ENCODE data around the gene MEGF6. TPM values are rescaled to one million over a fixed set of nuclear protein-coding genes. Genes with fewer than 3 reads are reported as not detected.

MEGF6 gene
- total and polyA plus RNA-seq, 4 donors = 17.7 to 54.2 (median 48.2) TPM

- Histone ChIP-seq H3K27ac (ENCODE audit: low read depth in 1 of 2, low read length in 1 of 2) (no peak overlapping the region), H3K4me3 (no peak overlapping the region), H3K9ac (ENCODE audit: insufficient read depth in 1 of 2, low read length in 2 of 2) (no peak overlapping the region), H3K27me3 (ENCODE audit: control insufficient read depth in 3 of 3, insufficient read depth in 3 of 3, low read length in 2 of 3) (no peaks in the 10 kb centered on the region), H3K4me1 (ENCODE audit: control insufficient read depth in 5 of 5, insufficient read depth in 5 of 5, low read length in 5 of 5) (peaks cover 0 to 42% (median 12%) of the 10 kb centered on the region in 5 donors), H3K36me3 (ENCODE audit: control insufficient read depth in 4 of 4, insufficient read depth in 4 of 4, low read length in 4 of 4) (peaks cover 0 to 2% (median 0%) of the 10 kb centered on the region in 4 donors), H3K9me3 (ENCODE audit: control insufficient read depth in 4 of 4, insufficient read depth in 3 of 4, low read length in 3 of 4) (no peaks in the 10 kb centered on the region)
- 93 to 95% methylated on average over 31 to 33 of the region's 33 CpGs for WGBS, 2 donors
- ATAC-seq (ENCODE audit: insufficient read depth, low FRiP score) (no peak), DNase-seq (no peak)
- no peak for TF ChIP-seq CTCF (IDR thresholded peaks at IDR 0.05; ENCODE audit: control extremely low read depth, extremely low read depth)
These were observed 67.0 kb downstream of the MEGF6 start for GRCh38 chr1:3544040-3544977.

GRCh38 chr1:3543076-3544039, 68.0 kb downstream of the MEGF6 start:
- 79 to 92% methylated on average over 47 to 49 of the region's 49 CpGs for WGBS, 2 donors
- Histone ChIP-seq H3K27me3 (ENCODE audit: control insufficient read depth in 3 of 3, insufficient read depth in 3 of 3, low read length in 2 of 3) (no peaks in the 10 kb centered on the region), H3K27ac (ENCODE audit: low read depth in 1 of 2, low read length in 1 of 2) (peak overlapping the region in 1 of 2 donors; percentile 62), H3K9ac (ENCODE audit: insufficient read depth in 1 of 2, low read length in 2 of 2) (no peak overlapping the region), H3K4me1 (ENCODE audit: control insufficient read depth in 5 of 5, insufficient read depth in 5 of 5, low read length in 5 of 5) (peaks cover 0 to 37% (median 12%) of the 10 kb centered on the region in 5 donors), H3K4me3 (no peak overlapping the region), H3K36me3 (ENCODE audit: control insufficient read depth in 4 of 4, insufficient read depth in 4 of 4, low read length in 4 of 4) (no peaks in the 10 kb centered on the region), H3K9me3 (ENCODE audit: control insufficient read depth in 4 of 4, insufficient read depth in 3 of 4, low read length in 3 of 4) (no peaks in the 10 kb centered on the region)
- DNase-seq = peak in 1 of 3 donors; percentile 24
- ATAC-seq (ENCODE audit: insufficient read depth, low FRiP score) = no peak
- TF ChIP-seq CTCF (IDR thresholded peaks at IDR 0.05; ENCODE audit: control extremely low read depth, extremely low read depth) = no peak

GRCh38 chr1:3542676-3543075, 68.6 kb downstream of the MEGF6 start:
- no peaks in the 10 kb centered on the region for H3K9me3 ChIP-seq (ENCODE audit: control insufficient read depth in 4 of 4, insufficient read depth in 3 of 4, low read length in 3 of 4)
- ATAC-seq (ENCODE audit: insufficient read depth, low FRiP score) (no peak), DNase-seq (no peak)
- TF ChIP-seq CTCF (IDR thresholded peaks at IDR 0.05; ENCODE audit: control extremely low read depth, extremely low read depth) = no peak
- no peaks in the 10 kb centered on the region for H3K36me3 ChIP-seq (ENCODE audit: control insufficient read depth in 4 of 4, insufficient read depth in 4 of 4, low read length in 4 of 4)
- peak overlapping the region in 1 of 2 donors; percentile 62 for H3K27ac ChIP-seq (ENCODE audit: low read depth in 1 of 2, low read length in 1 of 2)
- H3K4me1 ChIP-seq (ENCODE audit: control insufficient read depth in 5 of 5, insufficient read depth in 5 of 5, low read length in 5 of 5) = peaks cover 0 to 30% (median 8%) of the 10 kb centered on the region in 5 donors
- 75 to 84% methylated on average over 9 of the region's 9 CpGs for WGBS, 2 donors
- H3K27me3 ChIP-seq (ENCODE audit: control insufficient read depth in 3 of 3, insufficient read depth in 3 of 3, low read length in 2 of 3) = no peaks in the 10 kb centered on the region
- H3K4me3 ChIP-seq = no peak overlapping the region
- H3K9ac ChIP-seq (ENCODE audit: insufficient read depth in 1 of 2, low read length in 2 of 2) = no peak overlapping the region
